ENCODE results near the gene GMDS.

Gene GMDS

DNA sequence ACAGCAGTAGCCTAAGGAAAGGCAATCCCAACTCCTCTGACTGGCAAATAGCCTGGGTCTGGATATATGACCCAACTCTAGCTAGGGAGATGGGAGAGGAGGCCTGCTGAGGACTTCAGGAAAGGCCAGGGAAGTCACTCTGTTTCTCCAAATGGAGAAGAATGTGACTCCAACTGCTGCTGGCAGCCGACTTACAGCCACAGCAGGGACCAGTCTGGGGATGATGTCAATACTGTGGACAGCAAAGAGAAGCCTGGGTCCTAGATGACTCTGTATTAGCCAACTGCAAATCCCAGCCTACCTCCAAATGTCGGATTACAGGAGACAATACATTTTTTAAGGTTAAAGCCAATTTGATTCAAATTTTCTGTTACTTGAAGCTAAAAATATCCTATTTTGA is 403.1 kb downstream of the GMDS start:
- no peak for DNase-seq
- no peak overlapping the region for H3K4me3 ChIP-seq (ENCODE audit: low read depth, low read length)
- no peaks in the 10 kb centered on the region for H3K9me3 ChIP-seq
- H3K27me3 ChIP-seq, result no peaks in the 10 kb centered on the region
- no peaks in the 10 kb centered on the region for H3K4me1 ChIP-seq
- TF ChIP-seq, protein P1, sequence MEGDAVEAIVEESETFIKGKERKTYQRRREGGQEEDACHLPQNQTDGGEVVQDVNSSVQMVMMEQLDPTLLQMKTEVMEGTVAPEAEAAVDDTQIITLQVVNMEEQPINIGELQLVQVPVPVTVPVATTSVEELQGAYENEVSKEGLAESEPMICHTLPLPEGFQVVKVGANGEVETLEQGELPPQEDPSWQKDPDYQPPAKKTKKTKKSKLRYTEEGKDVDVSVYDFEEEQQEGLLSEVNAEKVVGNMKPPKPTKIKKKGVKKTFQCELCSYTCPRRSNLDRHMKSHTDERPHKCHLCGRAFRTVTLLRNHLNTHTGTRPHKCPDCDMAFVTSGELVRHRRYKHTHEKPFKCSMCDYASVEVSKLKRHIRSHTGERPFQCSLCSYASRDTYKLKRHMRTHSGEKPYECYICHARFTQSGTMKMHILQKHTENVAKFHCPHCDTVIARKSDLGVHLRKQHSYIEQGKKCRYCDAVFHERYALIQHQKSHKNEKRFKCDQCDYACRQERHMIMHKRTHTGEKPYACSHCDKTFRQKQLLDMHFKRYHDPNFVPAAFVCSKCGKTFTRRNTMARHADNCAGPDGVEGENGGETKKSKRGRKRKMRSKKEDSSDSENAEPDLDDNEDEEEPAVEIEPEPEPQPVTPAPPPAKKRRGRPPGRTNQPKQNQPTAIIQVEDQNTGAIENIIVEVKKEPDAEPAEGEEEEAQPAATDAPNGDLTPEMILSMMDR (IDR thresholded peaks at IDR 0.05; ENCODE audit: low read depth, low read length), result no peak
- H3K36me3 ChIP-seq, result no peaks in the 10 kb centered on the region

- TF ChIP-seq, protein P1 (IDR thresholded peaks at IDR 0.05; ENCODE audit: low read depth, low read length), result no peak
- Histone ChIP-seq H3K27me3 (no peaks in the 10 kb centered on the region), H3K36me3 (no peaks in the 10 kb centered on the region), H3K9me3 (no peaks in the 10 kb centered on the region), H3K4me3 (ENCODE audit: low read depth, low read length) (no peak overlapping the region), H3K4me1 (peaks cover 6% of the 10 kb centered on the region)
- no peak for DNase-seq
Measured at GRCh38 chr6:1841136-1841535, 404.3 kb downstream of the GMDS start.

GRCh38 chr6:1840491-1841121 is 404.8 kb downstream of the GMDS start:
- H3K27me3 ChIP-seq, result no peaks in the 10 kb centered on the region
- no peaks in the 10 kb centered on the region for H3K9me3 ChIP-seq
- TF ChIP-seq, protein P1 (IDR thresholded peaks at IDR 0.05; ENCODE audit: low read depth, low read length), result no peak
- H3K4me3 ChIP-seq (ENCODE audit: low read depth, low read length), result no peak overlapping the region
- H3K4me1 ChIP-seq, result peaks cover 6% of the 10 kb centered on the region
- no peak for DNase-seq
- no peaks in the 10 kb centered on the region for H3K36me3 ChIP-seq

- peaks cover 6% of the 10 kb centered on the region for H3K4me1 ChIP-seq
- no peak overlapping the region for H3K4me3 ChIP-seq (ENCODE audit: low read depth, low read length)
- no peaks in the 10 kb centered on the region for H3K9me3 ChIP-seq
- TF ChIP-seq, protein P1 (IDR thresholded peaks at IDR 0.05; ENCODE audit: low read depth, low read length), result no peak
- H3K27me3 ChIP-seq, result no peaks in the 10 kb centered on the region
- no peaks in the 10 kb centered on the region for H3K36me3 ChIP-seq
- DNase-seq, result no peak
Measured at GRCh38 chr6:1839361-1839760, 406.0 kb downstream of the GMDS start.

DNA sequence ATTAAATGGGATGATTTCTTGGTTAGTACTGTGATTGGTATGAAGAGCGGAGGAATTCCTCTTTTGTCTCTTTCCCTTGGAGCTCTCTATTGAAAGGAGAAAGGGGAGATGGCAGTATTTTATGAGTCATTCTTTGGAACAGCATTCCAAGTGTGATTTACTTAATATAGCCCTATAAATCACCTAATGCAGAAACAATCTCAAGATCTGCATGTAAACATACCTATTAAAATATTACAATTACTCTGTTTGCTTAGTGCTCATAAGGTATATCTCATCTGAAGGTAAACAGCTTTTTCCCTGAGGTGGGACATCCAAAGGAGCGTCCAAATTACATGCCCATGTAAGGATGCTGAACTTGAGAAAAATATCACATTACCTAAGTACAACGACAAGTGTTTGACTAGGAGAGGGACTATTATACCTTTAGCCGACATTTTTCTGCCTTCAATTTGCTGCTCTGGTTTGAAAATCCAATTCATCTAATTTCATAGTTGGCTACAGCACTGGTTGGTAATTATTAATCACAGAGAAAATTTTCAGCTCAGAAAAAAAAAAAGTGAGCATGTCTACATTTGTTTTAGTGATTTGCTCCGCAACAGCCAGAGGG is 406.7 kb downstream of the GMDS start:
- DNase-seq, result no peak
- TF ChIP-seq, protein P1 (IDR thresholded peaks at IDR 0.05; ENCODE audit: low read depth, low read length), result no peak
- Histone ChIP-seq H3K4me1 (peaks cover 6% of the 10 kb centered on the region), H3K4me3 (ENCODE audit: low read depth, low read length) (no peak overlapping the region), H3K27me3 (no peaks in the 10 kb centered on the region), H3K36me3 (no peaks in the 10 kb centered on the region), H3K9me3 (no peaks in the 10 kb centered on the region)

- Histone ChIP-seq H3K4me1 (peaks cover 8% of the 10 kb centered on the region), H3K4me3 (ENCODE audit: low read depth, low read length) (no peak overlapping the region), H3K9me3 (no peaks in the 10 kb centered on the region), H3K27me3 (no peaks in the 10 kb centered on the region), H3K36me3 (no peaks in the 10 kb centered on the region)
- DNase-seq, result no peak
- TF ChIP-seq, protein P1 (IDR thresholded peaks at IDR 0.05; ENCODE audit: low read depth, low read length), result no peak
Measured at GRCh38 chr6:1837826-1838225, 407.6 kb downstream of the GMDS start.
